ENCODE results near the gene PRKAG1.

Gene PRKAG1

GRCh38 chr12:48981757-48982157 is 36.8 kb downstream of the PRKAG1 start:
- no peak for DNase-seq (ENCODE audit: low read depth)

DNA sequence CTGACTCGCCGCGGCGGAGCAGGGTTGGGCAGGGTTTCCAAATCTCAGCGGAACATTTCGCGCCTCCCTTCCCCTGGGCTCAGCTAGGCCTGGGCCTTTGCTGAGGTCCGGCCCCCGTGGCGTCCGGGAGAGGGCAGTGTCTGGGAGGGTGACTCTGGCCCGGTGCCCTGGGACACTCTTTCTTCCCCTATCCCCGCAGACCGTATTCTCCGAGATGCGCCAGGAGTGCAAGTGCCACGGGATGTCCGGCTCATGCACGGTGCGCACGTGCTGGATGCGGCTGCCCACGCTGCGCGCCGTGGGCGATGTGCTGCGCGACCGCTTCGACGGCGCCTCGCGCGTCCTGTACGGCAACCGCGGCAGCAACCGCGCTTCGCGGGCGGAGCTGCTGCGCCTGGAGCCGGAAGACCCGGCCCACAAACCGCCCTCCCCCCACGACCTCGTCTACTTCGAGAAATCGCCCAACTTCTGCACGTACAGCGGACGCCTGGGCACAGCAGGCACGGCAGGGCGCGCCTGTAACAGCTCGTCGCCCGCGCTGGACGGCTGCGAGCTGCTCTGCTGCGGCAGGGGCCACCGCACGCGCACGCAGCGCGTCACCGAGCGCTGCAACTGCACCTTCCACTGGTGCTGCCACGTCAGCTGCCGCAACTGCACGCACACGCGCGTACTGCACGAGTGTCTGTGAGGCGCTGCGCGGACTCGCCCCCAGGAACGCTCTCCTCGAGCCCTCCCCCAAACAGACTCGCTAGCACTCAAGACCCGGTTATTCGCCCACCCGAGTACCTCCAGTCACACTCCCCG is 37.4 kb downstream of the PRKAG1 start:
- no peak for DNase-seq (ENCODE audit: low read depth)

DNA sequence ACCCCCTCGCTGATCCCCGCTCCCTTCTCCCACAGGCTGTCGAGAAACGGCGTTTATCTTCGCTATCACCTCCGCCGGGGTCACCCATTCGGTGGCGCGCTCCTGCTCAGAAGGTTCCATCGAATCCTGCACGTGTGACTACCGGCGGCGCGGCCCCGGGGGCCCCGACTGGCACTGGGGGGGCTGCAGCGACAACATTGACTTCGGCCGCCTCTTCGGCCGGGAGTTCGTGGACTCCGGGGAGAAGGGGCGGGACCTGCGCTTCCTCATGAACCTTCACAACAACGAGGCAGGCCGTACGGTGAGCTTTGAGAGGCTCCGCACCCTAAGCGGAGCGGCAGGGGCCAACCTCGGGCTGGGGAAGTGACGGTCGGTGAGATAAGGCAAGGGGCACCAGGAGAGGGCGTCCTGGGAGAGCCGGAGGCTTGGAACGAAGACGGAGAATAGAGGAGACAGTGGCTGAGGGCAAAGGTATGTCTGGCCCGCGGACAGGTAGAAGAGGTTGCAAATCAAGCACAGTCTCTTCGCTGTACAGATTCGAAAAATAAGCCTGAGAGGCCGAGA is 38.1 kb downstream of the PRKAG1 start:
- no peak for DNase-seq (ENCODE audit: low read depth)

GRCh38 chr12:48979602-48980388 is 38.8 kb downstream of the PRKAG1 start:
- no peak for DNase-seq (ENCODE audit: low read depth)

GRCh38 chr12:48978741-48979601 is 39.6 kb downstream of the PRKAG1 start:
- no peak for DNase-seq (ENCODE audit: low read depth)

- DNase-seq (ENCODE audit: low read depth) = no peak
Observed at GRCh38 chr12:48978291-48978740, 40.3 kb downstream of the PRKAG1 start, which contains the start of gene WNT1. Gene WNT1, plus strand, starts transcription at chr12:48978322. Its CDS starts 329 bp downstream, at chr12:48978651.

DNA sequence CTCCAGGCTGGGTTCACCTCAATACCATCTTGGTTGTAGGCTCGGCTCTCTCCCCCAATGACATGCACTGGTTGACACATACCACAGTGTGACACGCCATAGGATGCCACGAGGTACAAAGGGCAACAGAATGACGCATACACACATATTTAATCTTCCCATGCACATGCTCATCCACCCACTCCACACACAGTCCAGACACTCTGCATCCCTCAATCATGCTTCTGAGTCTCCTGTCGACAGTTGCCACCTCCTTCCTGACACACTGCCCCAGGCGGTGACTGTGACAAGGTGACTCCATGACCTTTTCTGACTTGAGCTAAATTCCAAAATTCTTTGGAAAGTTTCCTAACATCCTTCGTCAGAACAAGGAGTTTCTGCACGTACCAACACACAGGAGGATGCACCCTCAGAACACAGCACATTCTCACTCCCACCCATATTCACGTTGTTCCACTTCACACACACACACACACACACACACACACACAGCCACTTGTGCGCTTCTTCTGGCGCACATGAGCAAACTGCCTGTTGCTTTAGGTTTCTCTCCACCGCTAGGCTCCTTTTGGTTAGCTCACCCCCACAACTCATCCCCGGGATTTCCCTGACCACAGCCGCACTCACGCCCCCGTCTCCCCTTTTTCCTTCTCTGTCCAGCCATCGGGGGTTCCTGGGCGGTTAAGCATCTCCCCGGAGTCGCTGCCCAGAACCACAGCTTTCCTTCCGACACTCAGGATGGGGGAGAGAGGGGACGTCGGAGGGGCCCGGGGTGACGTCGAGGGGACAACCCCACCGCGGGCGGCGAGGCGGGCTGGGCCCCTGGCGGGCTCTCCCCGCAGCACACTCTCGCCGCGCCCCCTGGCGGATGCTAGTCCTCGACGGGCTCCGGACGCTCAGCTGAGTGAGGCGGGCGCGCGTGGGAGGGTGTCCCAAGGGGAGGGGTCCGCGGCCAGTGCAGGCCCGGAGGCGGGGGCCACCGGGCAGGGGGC is 41.0 kb downstream of the PRKAG1 start:
- DNase-seq (ENCODE audit: low read depth) = no peak

- no peak for DNase-seq (ENCODE audit: low read depth)
Observed at GRCh38 chr12:48973941-48974673, 44.5 kb downstream of the PRKAG1 start.

GRCh38 chr12:48973531-48973930 is 45.0 kb downstream of the PRKAG1 start:
- no peak for DNase-seq (ENCODE audit: low read depth)

GRCh38 chr12:48972952-48973483 is 45.6 kb downstream of the PRKAG1 start:
- no peak for DNase-seq (ENCODE audit: low read depth)

DNA sequence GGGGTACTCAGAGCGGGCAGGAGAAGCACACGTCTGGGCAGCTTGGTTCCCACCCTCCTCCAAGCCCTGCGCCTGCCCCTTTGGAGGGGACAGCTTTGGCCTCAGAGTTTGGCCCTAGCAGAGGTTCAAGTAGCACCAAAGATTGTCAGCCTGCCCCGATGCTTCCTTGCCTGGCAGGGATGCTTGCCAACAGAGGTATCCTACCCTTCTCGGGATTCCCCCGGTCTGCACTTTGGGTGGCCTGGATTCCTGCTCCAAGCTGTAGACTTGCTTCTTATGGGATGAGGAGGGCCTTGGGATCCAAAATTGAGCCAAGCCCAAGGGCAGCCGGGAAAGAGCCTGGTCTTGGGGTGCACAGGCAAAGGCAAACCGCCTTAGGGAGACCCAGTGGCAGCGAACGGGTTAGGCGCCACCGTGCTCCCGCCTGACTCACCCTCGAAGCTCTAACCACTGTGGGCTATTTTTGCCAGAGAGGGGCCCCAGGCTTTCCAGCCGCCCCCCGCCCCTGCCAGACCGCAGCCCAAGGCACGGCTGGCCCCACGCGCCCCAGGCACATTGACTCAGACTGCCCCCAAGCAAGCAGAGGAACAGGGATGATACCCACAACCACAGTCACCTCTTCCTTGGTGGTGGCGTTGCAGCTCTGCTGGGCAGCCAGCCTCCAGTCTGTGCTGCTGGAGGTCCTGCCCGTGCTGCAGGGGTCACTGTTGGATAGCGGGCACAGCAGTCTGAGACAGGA is 46.2 kb downstream of the PRKAG1 start:
- DNase-seq (ENCODE audit: low read depth) = no peak

GRCh38 chr12:48970702-48971334 is 47.8 kb downstream of the PRKAG1 start:
- no peak for DNase-seq (ENCODE audit: low read depth)

- DNase-seq (ENCODE audit: low read depth) = no peak
Observed at GRCh38 chr12:48969833-48970701, 48.5 kb downstream of the PRKAG1 start.

DNA sequence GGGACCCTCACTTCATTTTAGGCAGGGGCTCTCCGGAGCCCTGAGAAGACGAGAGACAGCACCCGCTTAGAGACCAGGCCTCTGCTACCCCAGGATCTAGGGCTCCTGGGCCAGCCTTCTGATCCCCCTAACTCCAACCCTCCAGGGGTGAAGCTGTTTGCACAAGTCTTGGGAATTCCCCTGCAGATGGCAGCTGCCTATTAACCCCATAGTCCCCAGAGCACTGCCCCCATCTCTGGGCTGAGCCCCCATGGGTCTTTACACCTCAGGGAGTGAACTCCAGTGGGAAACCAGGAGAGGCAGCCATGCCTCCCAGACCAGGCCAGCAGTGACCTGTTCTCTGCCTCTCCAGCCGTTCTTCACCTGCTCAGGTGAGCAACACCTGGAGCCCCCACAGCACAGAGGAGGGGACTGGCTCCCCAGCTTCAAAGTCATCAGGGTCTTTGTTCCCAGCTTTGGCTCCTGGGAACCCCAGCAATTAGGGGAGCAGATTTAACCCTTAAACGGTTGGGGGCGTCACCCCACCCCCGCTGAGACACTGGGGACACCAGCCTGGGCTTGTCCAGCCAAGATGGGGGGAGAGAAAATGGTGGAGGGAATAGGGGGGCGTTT is 49.3 kb downstream of the PRKAG1 start:
- DNase-seq (ENCODE audit: low read depth) = no peak

- no peak for DNase-seq (ENCODE audit: low read depth)
Observed at GRCh38 chr12:48968467-48968866, 50.1 kb downstream of the PRKAG1 start.

DNA sequence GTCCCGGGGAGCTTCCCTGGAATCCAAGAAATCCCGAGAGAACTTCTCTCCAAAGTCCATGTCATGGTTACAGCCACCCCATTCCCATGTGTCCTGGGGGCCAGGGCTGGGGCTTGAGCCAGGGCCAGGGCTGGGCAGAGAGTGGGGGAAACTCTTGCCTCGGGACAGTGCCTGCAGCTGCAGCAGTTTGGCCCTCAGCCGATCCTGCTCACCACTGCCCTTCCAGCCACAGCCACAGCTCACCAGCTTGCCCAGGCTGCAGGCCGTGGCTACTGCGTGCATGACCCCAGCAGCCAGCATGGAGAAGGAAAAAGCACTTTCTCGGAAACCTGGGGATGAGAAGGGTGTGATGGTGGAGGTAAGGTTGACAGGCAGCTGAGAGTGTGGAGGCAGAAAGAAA is 50.6 kb downstream of the PRKAG1 start:
- DNase-seq (ENCODE audit: low read depth) = no peak
